ENCODE results near the gene PLEKHM3. TPM values are rescaled to one million over a fixed set of nuclear protein-coding genes. Genes with fewer than 3 reads are reported as not detected.
A peak's percentile ranks its signal among the peaks of the same experiment; 100 is the strongest.
"Not testable (repeated sequence)": the region's sequence is repeated elsewhere in the genome, so short reads cannot be mapped to it uniquely, and the experiment has no call there.

PLEKHM3 gene
- total RNA-seq, 1 experiment from 2014 or later: 3.5 TPM

DNA sequence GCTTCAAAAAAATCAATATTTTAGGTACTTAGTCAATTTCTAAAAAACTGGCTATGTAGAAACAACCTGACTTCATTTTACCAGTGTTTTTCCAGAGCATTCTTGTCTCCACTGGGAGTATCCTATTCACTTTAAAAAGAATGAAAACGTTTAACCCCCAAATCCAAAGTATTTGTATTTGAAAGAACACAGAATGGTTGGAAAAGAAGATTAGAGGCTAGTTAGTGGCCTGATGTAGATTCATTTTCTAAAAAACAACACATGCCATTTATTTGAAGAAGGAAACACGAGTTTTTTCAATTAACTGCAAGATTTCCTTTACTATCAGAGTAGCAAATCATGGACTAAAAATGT, 74.6 kb downstream of the PLEKHM3 start:
- no peak for DNase-seq (ENCODE audit: low spot score)

DNA sequence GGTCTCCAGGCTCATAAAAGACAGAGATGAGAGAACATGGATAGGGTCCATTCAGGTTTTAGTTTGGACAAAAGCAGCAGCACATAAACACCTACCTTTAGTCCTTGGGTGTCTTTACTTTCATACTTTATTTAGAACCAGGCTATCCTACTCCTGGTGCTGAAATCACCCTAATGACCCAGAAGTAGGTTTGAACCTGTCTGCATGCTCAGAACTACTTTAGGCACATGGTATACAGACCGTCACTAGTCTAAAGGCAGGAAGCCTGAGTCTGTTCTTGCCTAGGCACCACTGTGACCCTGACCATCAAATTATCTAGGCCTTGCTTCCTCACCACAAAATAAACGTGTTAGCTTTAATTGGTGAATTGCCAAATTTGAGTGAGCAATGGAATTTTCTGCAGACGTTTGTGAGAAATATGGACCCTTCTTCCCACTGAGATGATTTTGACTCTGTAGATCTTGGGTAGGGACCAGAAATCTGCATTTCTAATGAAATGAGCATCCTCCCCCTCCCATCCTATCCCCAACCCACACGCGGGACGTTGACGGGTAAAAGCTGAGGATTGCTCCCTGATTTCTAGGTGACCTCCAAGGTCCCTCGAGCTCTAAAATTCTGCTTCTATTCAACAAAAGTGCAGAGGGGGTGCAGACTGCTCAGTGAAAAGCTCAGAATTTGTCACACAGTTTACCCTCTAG, 75.1 kb downstream of the PLEKHM3 start:
- no peak for DNase-seq (ENCODE audit: low spot score)

DNA sequence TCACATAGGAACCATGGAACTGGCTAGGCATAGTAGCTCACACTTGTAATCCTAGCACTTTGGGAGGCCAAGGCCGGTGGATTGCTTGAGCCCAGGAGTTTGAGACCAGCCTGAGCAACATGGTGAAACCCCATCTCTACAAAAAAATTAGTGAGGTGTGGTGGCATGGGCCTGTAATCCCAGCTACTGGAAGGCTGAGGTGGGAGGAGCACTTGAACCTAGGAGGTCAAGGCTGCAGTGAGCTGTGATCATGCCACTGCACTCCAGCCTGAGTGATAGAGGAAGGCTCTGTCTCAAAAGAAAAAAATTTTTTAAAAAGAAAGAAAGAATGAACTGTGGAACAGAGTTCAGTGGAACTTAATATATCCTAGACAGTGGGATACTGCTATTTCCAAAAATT, 76.1 kb downstream of the PLEKHM3 start:
- DNase-seq (ENCODE audit: low spot score): not testable (repeated sequence)

DNA sequence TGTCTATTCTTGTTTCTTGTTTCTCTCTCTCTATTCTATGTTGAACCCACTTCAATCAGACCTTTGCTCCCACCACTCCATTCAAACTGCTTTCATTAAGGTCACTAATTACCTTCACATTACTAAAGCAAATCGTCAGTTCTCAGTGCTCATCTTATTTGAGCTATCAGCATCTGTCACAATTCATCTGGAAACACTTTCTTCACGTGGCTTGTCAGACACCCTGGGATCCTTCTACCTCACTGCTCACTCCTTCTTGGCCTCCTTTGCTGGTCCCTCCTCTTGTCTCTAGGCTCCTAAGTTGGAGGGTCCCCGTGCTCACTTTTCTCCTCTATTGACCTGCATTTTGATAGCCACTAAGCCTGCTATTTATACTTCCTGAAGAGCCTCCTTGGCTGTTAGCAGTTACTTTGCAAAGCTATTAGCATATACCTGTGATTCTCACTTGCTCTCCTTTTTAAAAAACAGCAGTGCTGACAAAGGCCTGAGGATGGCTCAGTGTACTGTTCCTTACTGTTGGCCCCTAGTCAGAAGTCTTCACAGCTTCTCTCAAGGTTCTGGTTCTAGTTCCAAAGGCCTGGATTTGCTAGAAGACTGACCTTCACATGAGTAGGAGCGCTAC, 80.2 kb downstream of the PLEKHM3 start:
- DNase-seq (ENCODE audit: low spot score): no peak

DNA sequence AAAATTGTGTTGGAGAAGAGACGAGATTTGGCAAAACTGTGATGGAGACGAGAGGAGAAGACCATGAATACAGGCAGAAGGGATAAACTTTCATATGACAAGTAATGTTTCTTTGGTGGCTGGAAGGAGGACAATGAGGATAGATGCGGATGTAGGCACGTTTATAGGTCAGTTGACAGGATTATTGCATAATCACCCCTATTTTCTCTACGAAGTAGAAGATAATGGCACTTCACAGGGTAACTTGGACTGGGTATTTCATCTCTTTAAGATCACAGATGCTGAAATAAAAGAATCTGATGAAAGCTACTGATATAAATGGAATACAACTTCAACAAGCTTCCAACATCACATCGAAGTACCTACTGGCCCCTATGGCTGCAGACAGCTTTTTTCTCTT, 81.0 kb downstream of the PLEKHM3 start:
- no peak for DNase-seq (ENCODE audit: low spot score)

DNA sequence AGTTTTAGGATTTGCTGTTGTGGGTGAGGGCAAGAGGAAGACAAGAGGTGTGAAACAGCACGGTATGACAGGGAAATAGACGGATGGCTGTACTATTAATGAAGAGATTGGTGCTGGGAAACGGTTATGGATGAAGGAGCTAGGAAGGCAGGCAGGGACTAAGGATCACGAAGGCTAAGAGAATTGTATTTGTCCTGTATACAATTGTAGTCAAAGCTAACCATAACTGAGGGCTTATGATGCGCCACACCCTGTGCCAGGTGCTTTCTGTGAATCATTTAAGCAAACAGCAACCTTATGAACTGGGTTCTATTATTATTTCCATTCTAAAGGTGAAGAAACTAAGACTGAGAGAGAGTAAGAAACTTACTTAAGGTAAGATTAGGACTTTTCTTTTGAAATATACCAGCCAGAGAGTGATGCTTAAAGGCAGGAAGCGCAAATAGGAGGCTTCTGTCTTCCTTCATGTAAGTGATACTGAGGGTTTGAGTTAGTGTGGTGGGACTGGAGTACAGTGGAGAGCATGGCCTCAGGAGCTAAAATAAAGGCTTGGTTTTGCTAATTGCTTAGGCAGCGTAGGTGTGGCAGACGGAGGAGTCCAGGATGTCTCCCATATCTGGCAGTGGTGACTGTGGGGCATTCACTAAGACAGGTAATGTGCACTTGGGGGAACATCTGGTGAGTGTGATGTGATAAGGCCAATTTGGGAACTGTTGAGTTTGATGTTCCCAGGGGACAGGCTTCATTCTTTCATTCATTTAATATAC, 85.8 kb downstream of the PLEKHM3 start:
- no peak for DNase-seq (ENCODE audit: low spot score)

DNA sequence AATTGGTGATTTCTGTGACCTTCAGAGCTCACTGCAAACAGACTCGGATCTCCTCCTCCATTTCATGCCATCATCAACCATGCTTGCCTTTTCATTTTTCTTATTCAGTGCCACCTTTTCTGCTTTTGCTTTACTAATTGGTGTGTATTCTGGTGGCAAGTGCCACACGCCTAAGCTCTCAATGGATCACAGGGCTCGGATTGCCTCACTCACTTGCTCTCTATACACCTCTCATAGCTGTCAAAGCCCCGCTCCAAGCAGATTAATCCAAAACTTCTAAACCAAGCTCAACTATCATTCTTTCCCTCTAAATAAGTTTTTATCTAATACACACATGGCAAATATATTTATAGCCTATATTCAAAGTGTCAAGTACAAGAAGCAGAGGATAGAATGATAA, 86.4 kb downstream of the PLEKHM3 start:
- DNase-seq (ENCODE audit: low spot score): no peak

DNA sequence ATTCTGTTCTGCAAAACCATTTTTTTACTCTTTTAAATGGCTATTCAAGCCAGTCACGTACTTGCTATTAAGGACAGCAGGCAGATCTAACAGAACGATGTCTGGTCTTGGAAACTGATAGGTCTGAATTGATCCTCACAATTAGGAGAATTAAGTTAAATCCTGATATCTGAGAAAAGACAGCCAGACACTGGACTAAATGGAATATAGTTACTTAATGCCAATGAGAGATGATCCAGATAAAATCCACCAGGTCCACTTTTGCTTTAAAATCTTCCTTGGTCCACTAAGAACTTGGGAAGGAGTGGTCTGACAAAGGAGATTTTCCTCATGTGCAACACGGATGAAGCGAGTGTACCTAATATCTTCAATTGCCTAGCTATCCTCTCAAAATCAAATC, 86.9 kb downstream of the PLEKHM3 start:
- no peak for DNase-seq (ENCODE audit: low spot score)

DNA sequence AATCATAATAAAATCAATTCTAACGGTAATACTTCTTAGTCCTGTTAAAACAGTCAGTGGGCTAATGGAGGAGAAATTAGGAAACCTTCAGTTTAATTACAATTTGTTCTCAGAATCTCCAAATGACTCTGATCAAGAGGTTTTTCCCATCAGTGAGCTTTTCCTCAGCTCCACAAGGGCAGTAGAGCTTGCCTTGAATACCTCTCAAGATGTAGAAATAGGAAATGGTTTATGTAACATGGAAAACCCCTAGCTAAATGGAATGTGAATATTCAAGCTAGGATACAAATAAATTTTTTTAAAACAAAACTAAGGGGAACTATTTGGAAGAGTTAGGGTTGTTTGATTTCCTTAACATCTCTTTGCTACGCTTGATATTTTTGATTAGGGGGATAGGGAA, 87.5 kb downstream of the PLEKHM3 start:
- DNase-seq (ENCODE audit: low spot score): no peak

DNA sequence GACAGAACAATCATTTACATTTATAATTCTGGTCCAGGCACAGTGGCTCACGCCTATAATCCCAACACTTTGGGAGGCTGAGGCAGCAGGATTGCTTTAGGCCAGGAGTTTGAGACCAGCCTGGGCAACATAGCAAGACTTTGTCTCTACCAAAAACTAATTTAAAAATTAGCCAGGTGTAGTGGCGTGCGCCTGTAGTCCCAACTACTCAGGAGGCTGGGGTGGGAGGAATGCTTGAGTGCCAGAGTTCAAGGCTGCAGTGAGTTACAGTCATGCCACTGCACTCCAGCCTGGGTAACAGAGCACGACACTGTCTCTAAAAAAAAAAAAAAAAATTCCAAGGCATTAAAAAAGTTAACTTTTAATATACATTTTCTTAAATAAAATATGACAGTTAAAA, 88.1 kb downstream of the PLEKHM3 start:
- no peak for DNase-seq (ENCODE audit: low spot score)

DNA sequence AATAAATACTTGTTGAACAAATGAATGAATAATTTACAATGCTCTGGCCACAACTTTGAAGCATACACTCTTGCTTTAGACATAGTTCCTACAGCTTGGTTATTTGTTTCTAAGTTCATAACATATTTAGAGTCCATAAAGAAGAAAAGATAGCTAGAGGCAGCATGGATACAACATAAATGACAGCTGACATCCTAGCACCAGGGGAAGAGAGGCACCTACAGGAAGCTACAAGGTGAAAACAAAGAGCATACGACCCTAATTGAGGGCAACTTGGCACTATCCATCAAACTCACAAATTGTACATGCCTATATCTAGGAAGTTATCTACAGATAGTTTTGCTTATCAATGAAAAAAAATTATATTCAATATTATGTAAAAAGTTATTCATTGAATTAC, 88.9 kb downstream of the PLEKHM3 start:
- no peak for DNase-seq (ENCODE audit: low spot score)

DNA sequence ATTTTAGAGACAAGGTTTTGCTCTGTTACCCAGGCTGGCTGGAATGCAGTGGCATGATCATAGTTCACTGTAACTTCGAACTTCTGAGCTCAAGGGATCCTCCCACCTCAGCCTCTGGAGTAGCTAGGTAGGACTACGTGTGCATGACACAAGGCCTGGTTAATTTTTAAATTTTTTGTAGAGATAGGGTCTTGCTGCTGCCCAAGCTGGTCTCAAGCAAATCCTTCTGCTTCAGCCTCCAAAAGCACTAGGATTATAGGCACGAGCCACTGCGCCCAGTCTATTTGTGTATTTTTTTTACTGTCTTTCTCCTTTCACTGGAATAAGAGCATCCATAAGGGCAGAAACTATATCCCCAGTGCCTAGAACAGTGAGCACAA, 89.3 kb downstream of the PLEKHM3 start:
- no peak for DNase-seq (ENCODE audit: low spot score)

DNA sequence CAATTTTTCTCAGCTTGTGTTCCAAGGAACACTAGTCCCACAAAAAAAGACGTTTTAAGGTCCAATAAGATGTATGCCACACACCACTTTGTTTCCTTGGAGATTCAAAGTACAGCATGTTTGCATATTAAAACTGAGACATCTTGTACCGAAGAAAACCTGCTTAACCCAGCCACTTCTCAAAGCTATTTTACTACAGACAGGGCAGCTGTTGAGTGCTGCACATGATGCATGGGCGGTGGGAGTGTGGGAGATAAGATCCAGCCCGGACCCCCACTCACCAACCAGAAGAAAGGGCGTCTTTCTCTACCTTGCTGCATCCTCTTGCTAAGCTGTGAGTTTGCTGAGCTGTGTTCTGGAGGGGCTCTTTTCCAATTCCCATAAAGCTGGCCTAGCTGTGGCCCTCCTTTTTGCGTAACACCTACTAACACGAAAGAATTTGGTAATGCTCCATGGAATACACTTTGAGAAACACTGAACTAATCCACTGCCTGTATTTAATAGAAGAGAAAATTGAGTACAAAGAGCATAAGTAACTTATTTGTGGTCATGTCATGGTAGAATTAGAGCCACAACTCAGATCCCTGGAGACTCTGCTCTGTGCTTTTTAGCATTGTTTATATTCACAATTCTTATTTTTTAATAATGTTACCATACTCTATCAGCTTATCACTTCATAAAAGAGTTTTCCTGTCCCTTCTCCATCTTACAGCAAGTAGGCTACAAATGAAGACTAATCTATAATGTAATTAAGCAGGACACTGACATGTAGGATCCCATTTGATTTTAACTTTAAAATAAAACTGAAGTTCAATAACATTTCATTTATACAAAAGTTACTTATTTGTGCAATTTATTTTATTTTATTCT, 90.0 kb downstream of the PLEKHM3 start:
- DNase-seq (ENCODE audit: low spot score): no peak

DNA sequence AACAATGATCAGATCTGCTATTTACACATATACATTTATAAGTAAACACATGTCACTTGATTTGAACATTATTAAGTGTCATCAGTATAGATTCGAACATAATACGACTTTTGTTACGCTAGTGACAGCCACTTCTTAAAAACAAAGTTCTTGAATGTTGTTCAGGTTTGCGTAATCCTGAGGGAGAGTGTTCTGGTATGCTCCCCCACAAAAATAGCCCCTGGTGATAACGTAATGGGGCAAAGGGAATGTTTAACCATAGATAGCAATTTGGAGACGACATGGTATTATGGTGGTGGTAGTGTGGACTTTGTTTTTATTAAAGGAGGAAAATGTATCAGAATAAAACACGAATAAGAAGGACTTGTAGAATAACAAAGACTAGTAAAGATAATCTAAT, 90.6 kb downstream of the PLEKHM3 start:
- DNase-seq (ENCODE audit: low spot score): no peak

DNA sequence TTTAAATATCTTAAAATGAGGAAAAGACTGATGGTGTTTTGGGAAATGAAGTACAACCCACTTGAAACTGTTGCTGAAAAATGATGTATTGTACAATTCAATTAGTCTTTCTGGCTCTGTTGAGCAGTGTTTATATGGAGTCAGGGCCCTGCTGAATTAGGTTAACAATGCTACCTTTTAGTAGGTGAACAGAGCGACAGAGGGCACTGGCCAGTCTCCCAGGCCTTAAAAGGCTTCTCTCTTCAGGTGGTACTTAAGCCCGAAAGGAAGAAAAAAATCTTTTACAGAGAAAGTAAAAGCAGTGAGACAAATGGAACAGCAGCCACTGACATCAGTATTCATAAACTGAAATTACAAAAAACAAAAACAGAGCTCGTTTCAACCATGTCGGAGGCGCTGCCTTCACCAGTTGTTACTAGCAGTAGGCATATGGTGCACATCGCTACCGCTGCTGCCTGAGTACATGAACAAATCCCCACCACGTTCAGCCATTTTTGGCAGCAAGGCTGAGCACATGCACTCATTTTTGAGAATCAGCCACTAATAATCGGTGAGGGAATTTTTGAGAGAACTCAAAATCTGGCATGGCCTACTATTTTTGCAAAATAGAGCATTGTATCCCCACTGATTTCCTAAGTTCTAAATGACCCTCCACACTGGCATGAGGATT, 91.8 kb downstream of the PLEKHM3 start:
- no peak for DNase-seq (ENCODE audit: low spot score)

DNA sequence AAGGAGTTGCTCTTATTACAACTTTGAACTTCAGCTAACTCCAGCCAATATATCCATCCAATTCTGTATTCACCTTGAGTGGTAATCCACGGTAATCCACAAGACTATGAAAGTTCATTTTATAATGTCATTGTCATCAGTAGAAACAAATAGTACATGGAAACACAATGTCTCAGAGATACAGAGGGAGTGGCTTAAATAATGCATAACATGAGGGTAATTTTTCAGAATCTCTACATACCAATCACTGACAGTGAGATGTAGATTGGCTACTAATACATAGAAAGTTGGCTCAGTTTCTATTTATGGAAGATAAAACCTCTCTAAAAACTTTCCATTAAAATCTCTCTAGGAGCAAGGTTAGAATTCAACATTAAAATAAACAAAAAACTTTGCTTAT, 93.2 kb downstream of the PLEKHM3 start:
- no peak for DNase-seq (ENCODE audit: low spot score)

DNA sequence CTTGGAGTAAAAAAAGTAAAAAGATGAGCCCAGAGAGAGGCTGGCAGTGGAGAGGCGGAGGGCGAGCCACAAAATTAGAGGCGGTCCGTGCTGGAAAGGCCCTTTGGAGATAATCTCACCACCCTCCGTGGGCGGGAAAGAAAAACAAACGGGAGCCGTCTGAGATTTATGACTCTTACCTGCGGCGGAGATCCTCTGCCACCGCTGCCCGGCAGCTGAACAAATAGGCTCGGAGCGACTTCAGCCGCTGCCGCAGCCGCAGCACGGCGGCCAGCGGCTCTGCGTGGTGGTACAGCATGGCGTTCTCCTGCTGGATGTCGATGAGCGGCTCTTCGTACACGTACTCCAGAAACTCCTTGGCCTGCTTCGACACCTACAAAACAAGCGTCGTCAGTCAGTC, 94.6 kb downstream of the PLEKHM3 start:
- no peak for DNase-seq (ENCODE audit: low spot score)

DNA sequence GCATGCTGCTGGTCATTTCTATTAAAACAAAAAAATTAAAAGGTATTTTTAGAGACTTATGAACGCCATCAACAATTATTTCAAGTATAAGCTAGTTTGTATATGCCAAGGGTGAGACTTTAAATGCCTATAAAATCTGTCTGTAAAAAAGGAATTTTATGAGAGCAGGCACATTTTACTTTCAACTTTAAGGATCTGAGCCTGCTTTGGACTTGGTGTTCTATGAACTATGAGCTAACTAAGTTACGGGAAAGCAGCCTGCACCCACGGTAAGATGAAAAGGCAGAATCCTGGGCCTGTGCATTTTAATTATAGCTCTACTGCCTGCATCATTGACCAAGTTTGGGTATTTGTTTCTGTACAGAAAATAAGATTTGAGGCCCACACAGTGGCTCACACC, 95.4 kb downstream of the PLEKHM3 start:
- DNase-seq (ENCODE audit: low spot score): no peak

DNA sequence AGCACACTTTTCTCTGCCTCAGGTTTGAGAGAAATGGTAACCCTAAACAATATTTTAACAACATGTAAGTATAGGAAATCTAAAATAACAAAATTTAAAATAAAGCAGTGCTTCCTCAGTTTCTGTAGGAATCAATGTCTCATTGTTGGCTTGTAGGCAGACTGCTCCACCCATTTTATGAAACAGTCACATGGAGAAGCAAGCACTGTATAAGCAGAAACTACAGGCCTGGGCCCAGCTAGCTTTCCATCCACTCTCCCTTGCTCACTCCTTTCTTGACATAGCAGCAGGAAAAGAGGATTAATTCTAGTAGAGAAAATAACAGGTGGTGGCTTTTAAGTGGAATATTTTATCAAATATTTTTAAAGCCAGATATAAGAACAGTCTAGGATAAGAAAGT, 97.2 kb downstream of the PLEKHM3 start:
- DNase-seq (ENCODE audit: low spot score): no peak

DNA sequence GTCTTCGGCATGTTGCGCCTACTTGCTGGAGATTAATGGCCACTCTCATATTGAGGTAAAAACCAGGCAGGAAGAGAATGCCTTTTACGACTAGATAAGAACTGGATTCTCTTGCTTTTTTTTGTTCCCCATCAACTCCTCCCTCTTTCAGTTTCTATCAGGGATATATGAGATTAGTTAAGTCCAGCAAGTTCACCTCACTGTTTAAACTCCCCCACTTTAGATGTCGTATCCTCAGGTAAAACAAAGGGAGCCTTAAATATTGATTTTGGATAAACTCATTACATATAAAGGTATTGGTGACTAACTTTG, 98.4 kb downstream of the PLEKHM3 start:
- no peak for DNase-seq (ENCODE audit: low spot score)

DNA sequence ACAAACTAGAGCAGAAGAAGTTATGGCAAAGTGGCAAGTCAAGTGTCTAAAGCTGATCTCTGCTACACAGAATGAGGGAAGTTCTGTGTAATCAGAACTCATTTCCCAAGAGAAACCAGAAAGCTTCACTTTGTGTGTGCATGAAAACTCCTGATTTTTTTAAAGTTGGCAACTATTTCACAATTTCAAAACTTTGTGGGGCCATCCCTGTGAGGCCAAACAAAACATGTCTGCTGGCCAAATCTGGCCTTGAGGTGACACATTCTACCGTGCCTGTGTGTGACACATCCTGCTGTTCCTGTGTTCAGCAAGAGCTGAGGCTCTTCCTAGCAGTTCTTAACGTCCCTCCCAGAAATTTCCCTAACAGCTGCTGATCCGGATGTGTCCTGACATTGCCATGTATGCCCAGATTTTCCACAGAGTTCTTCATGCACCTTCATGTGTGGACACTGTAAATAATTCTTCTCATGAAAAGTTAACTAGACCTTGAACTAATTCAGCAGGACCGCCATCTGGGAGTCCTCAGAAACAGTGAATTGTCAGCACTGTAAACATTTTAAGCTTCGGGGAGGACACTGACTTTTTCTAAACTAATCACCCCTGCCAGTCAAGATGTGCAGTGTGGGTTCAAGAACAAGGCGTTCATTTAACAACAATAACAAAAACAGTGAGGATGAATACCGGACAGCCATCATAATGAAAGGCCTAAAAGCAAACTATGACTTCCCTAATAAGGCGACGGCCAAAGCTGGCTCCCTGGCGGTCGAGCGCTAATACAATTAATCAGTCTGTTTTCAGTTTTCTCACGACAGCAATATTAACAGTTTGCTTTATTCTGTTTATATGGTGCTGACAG, 99.0 kb downstream of the PLEKHM3 start:
- DNase-seq (ENCODE audit: low spot score): peak; percentile 38

All from A172 (cell line).